ENCODE measurements around the gene SYT8.

Gene SYT8

DNA sequence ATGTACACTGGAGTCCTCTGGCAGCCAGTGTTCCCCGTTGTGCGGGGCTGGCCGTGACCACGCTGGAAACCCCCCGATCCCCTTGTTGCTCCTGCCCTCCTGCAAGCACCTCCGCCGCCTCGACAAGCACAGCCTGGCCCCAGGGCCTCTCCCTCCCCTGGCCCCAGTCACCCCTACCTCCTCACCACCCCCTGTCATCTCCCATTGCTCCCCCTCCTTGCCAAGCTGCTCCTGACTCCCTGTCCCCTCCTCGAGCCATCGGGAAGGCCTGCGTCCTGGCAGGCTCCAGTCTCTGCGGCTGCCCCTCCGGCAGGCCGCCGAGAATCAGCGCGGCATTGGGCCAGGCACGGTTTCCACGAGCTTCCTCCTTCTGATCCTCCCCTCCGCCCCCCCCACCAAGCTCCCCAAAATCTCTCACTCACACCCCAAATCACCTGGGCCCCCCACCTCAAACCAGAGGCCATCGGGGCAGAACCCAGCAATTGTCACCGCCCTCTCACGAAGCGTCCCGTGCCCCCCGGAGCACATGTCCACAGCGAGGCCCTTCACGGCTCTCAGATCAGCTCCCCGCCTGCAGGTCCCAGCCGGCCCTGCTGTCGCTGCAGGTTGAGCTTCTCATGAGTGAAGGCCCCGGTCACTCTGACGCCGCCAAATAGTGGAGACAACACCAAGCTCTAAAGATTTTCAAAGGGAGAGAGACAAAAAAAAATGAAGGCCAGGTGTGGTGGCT lies 12.4 kb downstream of the SYT8 start:
- DNase-seq: no peak

GRCh38 chr11:1847926-1848639 lies 13.3 kb downstream of the SYT8 start:
- no peak for DNase-seq

DNA sequence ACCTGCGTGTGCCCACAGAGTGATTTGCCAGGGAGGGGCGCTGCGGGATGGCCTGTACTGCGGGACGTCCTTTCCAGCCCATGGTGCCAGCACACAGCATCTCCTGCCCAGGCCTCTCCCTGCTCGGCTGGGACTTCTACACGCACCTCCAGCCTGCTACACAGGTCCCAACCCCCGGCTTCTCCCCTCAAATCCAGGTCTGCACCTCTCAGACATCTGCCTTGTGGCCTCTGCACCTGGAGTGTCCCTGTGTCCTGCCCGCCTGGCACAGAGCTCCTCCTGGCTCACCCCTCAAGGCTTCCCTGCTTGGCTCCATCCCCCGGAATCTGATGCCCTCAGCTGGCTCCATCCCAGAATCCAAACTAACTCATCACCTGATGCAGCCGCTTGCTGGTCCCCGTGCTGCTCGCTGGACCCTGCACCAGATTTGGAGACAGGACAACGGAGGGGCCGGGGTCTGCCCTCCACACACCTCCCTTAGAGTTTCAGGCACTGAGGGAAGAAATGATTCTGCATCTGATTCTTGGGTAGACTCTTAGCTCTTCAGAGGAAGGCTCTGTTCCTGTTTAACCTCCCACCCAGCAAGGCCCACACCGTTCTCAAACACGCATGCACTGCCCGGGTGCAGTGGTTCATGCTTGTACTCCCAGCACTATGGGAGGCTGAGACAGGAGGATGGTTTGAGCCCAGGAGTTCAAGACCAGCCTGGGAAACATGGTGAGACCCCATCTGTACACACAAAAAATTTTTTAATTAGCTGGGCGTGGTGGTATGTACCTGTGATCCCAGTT lies 14.0 kb downstream of the SYT8 start:
- DNase-seq: no peak

- DNase-seq: no peak
These were observed 16.8 kb downstream of the SYT8 start for GRCh38 chr11:1851468-1852180.

- no peak for DNase-seq
These were observed 17.6 kb downstream of the SYT8 start for GRCh38 chr11:1852271-1852876.

GRCh38 chr11:1852877-1853276 lies 18.1 kb downstream of the SYT8 start, which contains the start of gene LSP1:
LSP1 (plus strand) TSS chr11:1853084; CDS start chr11:1853145, 61 bp downstream.
- DNase-seq: no peak

- DNase-seq: no peak
These were observed 18.8 kb downstream of the SYT8 start for GRCh38 chr11:1853376-1854131.

GRCh38 chr11:1854132-1854948 lies 19.6 kb downstream of the SYT8 start:
- DNase-seq: no peak

DNA sequence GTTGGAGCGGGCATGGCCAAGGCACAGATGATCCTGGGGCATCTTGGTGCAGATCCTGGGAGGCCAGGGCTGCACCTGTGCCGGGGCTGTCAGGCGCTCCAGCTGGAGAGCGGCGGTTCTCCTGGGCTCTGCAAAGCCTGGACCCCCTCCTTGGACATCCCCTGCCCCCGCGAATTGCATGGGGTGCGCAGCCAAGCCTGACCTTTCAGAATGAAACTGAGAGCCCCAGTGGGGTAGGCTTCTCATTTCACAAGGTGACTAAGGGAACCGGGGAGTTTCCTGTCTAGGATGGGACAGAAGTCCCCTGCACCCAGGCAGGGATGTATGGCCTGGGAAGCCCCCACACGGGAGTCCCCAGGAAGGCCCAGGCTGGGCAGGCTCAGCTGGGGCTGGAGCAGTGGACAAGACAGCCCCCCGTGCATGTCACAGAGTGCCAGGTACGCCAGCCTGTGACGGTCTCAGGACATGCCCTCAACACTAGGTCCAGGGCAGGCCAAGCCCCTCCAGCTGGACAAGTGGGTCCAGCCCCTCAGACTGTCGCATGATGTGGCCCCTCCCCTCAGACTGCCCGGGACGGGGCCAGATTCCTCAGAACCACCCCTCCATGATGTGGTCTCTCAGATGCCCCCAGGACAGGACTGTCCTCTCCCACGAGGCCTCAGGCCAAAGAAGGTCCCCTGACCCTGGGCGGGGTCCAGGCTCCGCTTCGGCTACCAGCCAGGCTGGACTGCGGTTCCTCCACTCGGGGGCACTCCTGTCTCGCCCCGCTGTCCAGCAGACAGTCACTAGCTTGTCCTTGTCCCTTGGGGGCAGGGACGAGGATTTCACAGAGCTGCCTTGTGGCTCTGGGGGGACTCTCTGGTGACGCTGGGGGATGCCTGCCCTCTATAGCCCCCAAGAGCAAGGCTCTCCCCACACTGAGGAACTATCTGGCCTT lies 20.4 kb downstream of the SYT8 start:
- no peak for DNase-seq

DNA sequence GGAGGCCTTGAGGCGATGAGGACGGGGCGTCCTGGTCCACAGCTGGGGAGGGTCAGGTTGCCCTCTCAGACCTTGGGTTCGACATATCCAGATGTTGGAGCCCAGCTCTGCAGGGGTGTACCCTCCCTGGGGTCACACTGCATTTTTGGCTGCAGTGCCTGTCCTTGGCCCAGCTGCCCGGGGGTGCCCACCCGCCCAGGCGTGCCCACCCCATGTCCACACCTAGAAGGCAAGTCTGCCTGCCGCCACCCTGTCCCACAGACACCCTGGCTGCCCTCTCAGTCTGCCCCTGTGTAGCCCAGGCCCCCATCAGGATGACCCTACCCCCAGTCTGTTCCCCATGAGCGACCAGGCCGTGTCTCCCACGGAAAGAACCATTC lies 21.1 kb downstream of the SYT8 start:
- no peak for DNase-seq

DNA sequence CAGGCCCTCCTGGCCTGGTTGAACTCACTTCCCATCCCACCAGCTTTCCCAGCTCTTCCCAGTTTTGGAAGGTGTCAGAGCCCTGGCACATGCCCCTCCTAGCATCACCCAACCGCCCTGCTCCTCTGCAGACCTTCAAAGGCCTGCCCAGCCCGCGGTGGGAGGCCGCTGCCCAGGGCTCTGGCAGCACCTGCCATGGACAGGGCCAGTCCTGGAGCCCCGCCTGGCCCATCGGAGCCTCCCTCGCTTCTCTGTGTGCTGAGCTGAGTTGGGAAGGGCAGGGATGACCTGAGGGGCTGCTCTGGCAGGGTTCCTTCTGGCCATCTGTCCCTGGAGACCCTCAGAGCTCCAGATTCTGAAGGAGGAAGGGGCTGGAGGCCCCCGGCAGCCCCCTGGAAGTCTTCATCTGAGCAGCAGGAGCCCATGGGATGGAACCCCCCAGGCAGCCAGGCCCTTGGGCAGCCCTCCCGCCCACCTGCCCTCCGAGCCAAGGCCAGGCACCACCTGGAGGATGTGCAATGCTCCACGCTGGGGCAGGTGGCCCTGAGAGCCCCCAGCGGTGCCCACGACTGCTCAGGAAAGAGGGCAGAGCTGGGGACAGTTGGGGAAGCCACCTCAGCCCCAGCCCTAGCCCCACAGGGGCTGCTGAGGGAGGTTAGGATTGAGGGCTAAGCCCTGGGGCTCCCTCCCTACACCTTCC lies 21.7 kb downstream of the SYT8 start:
- DNase-seq: no peak

- no peak for DNase-seq
These were observed 22.3 kb downstream of the SYT8 start for GRCh38 chr11:1857064-1857463.

- DNase-seq: no peak
These were observed 23.4 kb downstream of the SYT8 start for GRCh38 chr11:1858154-1858553.

DNA sequence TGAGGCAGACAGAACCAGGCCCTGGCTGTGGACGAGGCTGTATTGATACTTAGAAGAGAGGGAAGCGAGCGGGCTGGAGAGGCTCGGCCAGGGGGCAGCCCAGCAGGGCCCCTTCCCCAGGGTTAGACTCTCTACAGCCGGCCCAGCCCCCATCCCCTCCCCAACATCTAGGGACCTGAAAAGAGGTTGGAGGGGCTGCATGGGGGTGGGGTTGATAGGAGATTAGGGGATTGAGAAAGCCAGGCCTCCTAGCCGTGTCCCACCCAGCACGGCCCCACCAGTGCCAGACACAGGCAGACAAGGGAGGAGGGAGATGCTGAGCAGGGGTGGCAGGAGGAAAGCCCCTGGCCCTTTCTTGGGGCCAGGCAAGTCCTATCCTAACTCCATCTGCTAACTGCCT lies 23.8 kb downstream of the SYT8 start:
- DNase-seq: no peak

- no peak for DNase-seq
These were observed 24.2 kb downstream of the SYT8 start for GRCh38 chr11:1859004-1859403.

DNA sequence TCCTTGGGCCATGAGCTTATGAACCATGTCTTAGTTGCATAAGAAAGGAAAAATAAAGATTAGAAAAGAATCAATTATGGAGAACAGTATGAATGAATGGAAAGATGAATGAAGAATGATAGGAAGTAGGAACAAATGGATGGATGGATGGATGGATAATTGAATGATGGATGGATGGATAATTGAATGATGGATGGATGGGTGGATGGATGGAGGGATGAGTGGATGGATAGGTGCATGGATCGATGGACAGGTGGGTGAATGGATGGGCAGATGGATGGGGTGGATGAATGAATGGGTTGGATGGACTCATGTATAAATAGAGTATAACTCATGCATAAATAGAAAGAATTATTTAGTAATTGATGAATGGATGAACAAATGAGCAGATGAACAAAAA lies 25.3 kb downstream of the SYT8 start:
- DNase-seq: no peak

DNA sequence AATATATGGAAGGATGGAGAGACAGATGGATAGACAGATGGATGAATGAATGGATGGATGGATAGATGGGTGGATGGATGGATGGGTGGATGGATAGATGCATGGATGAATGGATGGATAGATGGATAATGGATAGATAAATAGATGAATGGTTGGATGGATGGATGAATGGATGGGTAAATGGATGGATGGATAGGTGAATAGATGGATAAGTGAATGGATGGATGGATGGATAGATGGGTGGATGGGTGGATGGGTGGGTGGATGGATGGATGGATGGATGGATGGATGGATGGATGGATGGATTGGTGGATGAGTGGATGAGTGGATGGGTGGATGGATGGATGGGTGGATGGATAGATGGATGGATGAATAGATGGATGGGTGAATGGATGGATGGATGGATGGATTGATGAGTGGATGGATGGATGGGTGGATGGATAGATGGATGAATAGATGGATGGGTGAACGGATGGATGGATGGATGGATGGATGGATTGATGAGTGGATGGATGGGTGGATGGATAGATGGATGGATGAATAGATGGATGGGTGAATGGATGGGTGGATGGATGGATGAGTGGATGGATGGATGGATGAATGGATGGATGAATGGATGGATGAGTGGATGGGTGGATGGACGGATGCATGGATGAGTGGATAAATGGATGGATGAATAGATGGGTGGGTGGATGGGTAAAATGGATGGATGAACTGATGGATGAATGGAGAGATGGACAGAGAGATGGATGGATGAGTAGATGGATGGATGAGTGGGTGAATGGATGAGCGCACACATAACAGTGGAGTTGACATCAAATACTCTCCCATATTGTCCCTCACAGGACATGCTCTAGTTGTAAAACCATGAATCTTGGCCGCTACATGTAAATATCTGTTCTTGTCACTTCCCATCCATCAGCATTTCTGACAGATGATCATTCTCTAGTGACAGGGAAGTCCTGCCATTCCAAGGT lies 26.9 kb downstream of the SYT8 start:
- no peak for DNase-seq

Measured in cortex of kidney (tissue), 1 donor.